ENCODE measurements around the gene CDH23. TPM values are rescaled to one million over a fixed set of nuclear protein-coding genes. Genes with fewer than 3 reads are reported as not detected.

The CDH23 gene
- polyA plus RNA-seq, 1 donor (not counting 4 experiments of a cell fraction or from before 2014, with no cell fraction given): 0.01 TPM

DNA sequence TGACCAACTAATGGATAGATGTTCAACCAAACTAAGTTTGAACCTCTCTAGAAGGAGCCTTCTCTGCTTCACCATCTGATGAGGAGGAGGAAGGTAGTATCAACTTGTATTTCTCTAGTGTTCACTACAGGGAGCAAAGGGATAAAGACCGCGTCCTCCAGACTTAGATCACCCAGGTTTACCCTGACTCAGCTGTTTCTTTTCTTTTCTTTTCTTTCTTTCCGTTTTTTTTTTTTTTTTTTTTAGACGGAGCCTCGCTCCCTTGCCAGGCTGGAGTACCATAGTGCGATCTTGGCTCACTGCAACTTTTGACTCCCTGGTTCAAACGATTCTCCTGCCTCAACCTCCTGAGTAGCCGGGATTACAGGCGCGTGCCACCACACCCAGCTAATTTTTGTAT is 263.0 kb downstream of the CDH23 start:
- DNase-seq (ENCODE audit: low read depth, low spot score): no peak
- FAIRE-seq: no peak
- TF ChIP-seq, protein P1, sequence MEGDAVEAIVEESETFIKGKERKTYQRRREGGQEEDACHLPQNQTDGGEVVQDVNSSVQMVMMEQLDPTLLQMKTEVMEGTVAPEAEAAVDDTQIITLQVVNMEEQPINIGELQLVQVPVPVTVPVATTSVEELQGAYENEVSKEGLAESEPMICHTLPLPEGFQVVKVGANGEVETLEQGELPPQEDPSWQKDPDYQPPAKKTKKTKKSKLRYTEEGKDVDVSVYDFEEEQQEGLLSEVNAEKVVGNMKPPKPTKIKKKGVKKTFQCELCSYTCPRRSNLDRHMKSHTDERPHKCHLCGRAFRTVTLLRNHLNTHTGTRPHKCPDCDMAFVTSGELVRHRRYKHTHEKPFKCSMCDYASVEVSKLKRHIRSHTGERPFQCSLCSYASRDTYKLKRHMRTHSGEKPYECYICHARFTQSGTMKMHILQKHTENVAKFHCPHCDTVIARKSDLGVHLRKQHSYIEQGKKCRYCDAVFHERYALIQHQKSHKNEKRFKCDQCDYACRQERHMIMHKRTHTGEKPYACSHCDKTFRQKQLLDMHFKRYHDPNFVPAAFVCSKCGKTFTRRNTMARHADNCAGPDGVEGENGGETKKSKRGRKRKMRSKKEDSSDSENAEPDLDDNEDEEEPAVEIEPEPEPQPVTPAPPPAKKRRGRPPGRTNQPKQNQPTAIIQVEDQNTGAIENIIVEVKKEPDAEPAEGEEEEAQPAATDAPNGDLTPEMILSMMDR (optimal IDR thresholded peaks at IDR 0.05 in 1 of 3, IDR thresholded peaks at IDR 0.05 in 1 of 3, conservative IDR thresholded peaks at IDR 0.05 in 1 of 3; ENCODE audit: extremely low read depth in 1 of 3, insufficient read depth in 2 of 3, low read length in 3 of 3): no peak
- TF ChIP-seq EZH2 (IDR thresholded peaks at IDR 0.05; ENCODE audit: low read length): no peak
- Histone ChIP-seq H3K9me3 (ENCODE audit: control insufficient read depth, low read depth, low read length) (no peaks in the 10 kb centered on the region), H3K4me2 (ENCODE audit: control insufficient read depth, extremely low read depth, insufficient read depth, low read depth, low read length) (no peak overlapping the region), H3K4me3 (ENCODE audit: control insufficient read depth in 2 of 3, extremely low read depth in 1 of 3, insufficient read depth in 2 of 3, low read depth in 1 of 3, low read length in 3 of 3) (no peak overlapping the region), H3K79me2 (ENCODE audit: control insufficient read depth, insufficient read depth, low read length) (no peaks in the 10 kb centered on the region), H3K27ac (ENCODE audit: control insufficient read depth, insufficient read depth, low read length) (no peak overlapping the region), H3K36me3 (ENCODE audit: control insufficient read depth in 2 of 2, extremely low read depth in 1 of 2, insufficient read depth in 2 of 2, low read length in 2 of 2) (no peaks in the 10 kb centered on the region), H3K9ac (ENCODE audit: control insufficient read depth, extremely low read depth, insufficient read depth, low read length) (no peak overlapping the region), H3K9me1 (ENCODE audit: control insufficient read depth, extremely low read depth, insufficient read depth, low read length) (no peaks in the 10 kb centered on the region), H2AFZ (ENCODE audit: control insufficient read depth, low read length) (no peak overlapping the region), H4K20me1 (ENCODE audit: control insufficient read depth, extremely low read depth, insufficient read depth, low read length) (no peaks in the 10 kb centered on the region), H3K4me1 (ENCODE audit: control insufficient read depth, extremely low read depth, insufficient read depth, low read length) (no peaks in the 10 kb centered on the region), H3K27me3 (ENCODE audit: control insufficient read depth, extremely low read depth, insufficient read depth, low read length) (no peaks in the 10 kb centered on the region)
- dilution Hi-C loops (cut with MboI; ENCODE audit: extremely low pct_ligation_motif_present, low sequenced_read_pairs): no loop called here

DNA sequence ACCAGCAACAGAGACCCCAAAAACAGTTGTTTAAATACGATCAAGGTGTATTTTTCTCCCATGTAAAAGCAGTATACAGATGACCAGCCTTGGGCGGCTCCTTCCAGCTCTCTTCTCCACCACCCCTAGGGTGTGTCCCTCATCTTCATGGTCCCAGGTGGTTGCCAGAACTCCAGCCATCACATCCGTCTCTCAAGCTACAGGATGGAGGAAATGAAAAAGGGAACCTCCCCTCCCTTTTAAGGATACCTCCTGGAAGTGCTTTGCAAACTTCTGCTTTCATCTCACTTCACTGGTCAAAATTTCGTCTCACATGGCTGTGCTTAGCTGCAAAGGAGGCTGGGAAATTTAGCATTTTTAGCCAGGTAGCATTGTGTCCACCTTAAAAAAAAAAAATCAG is 263.6 kb downstream of the CDH23 start:
- Histone ChIP-seq H3K79me2 (ENCODE audit: control insufficient read depth, insufficient read depth, low read length) (no peaks in the 10 kb centered on the region), H3K9me3 (ENCODE audit: control insufficient read depth, low read depth, low read length) (no peaks in the 10 kb centered on the region), H2AFZ (ENCODE audit: control insufficient read depth, low read length) (no peak overlapping the region), H4K20me1 (ENCODE audit: control insufficient read depth, extremely low read depth, insufficient read depth, low read length) (no peaks in the 10 kb centered on the region), H3K4me2 (ENCODE audit: control insufficient read depth, extremely low read depth, insufficient read depth, low read depth, low read length) (no peak overlapping the region), H3K4me3 (ENCODE audit: control insufficient read depth in 2 of 3, extremely low read depth in 1 of 3, insufficient read depth in 2 of 3, low read depth in 1 of 3, low read length in 3 of 3) (no peak overlapping the region), H3K27ac (ENCODE audit: control insufficient read depth, insufficient read depth, low read length) (no peak overlapping the region), H3K9me1 (ENCODE audit: control insufficient read depth, extremely low read depth, insufficient read depth, low read length) (no peaks in the 10 kb centered on the region), H3K4me1 (ENCODE audit: control insufficient read depth, extremely low read depth, insufficient read depth, low read length) (no peaks in the 10 kb centered on the region), H3K9ac (ENCODE audit: control insufficient read depth, extremely low read depth, insufficient read depth, low read length) (no peak overlapping the region), H3K27me3 (ENCODE audit: control insufficient read depth, extremely low read depth, insufficient read depth, low read length) (no peaks in the 10 kb centered on the region), H3K36me3 (ENCODE audit: control insufficient read depth in 2 of 2, extremely low read depth in 1 of 2, insufficient read depth in 2 of 2, low read length in 2 of 2) (no peaks in the 10 kb centered on the region)
- no peak for FAIRE-seq
- TF ChIP-seq EZH2 (IDR thresholded peaks at IDR 0.05; ENCODE audit: low read length): no peak
- TF ChIP-seq, protein P1 (optimal IDR thresholded peaks at IDR 0.05 in 1 of 3, IDR thresholded peaks at IDR 0.05 in 1 of 3, conservative IDR thresholded peaks at IDR 0.05 in 1 of 3; ENCODE audit: extremely low read depth in 1 of 3, insufficient read depth in 2 of 3, low read length in 3 of 3): no peak
- no peak for DNase-seq (ENCODE audit: low read depth, low spot score)
- dilution Hi-C loops (cut with MboI; ENCODE audit: extremely low pct_ligation_motif_present, low sequenced_read_pairs): no loop called here
